HUDEP-2 (cell line): ENCODE measurements around the gene DEFB131B.
"Not testable (repeated sequence)": the region's sequence is repeated elsewhere in the genome, so short reads cannot be mapped to it uniquely, and the experiment has no call there.

Experiments
- DNase-seq, 76 experiments: peaks; one replicate each; lab custom pipeline; 2025; ENCODE audit not compliant: unreplicated experiment in 76 of 76; lab: John Stamatoyannopoulos, UW

Gene DEFB131B

GRCh38 chr11:71910775-71911174 is 32.5 kb downstream of the DEFB131B start:
- not testable (repeated sequence) for DNase-seq

- DNase-seq: peak in 1 of 76 experiments; percentile 5
Measured at GRCh38 chr11:71911321-71911985, 33.2 kb downstream of the DEFB131B start.

- not testable (repeated sequence) for DNase-seq
Measured at GRCh38 chr11:71911986-71912340, 33.7 kb downstream of the DEFB131B start.

DNA sequence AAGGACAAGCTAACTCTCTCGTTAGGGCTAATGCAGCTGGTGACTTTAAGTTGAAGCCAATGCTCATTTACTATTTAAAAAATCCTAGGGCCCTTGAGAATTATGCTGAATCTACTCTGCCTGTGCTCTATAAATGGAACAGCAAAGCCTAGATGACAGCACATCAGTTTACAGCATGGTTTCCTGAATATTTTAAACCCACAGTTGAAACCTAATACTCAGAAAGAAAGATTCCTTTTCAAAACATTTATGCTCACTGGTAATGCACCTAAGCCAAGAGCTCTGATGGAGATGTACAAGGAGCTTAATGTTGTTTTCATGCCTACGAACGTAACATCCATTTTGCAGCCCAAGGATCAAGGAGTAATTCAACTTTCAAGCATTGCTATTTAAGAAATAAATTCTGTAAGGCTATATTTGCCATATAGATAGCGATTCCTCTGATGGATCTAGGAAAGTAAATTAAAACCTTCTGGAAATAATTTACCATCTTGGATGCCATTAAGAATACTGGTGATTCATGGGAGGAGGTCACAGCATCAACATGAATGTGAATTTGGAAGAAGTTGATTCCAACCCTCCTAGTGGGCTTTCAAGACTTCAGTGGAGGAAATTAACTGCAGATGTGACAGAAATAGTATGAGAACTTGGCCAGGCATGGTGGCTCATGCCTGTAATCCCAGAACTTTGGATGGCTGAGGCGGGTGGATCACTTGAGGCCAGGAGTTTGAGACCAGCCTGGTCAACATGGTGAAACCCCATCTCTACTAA is 35.7 kb downstream of the DEFB131B start:
- no peak for DNase-seq

DNA sequence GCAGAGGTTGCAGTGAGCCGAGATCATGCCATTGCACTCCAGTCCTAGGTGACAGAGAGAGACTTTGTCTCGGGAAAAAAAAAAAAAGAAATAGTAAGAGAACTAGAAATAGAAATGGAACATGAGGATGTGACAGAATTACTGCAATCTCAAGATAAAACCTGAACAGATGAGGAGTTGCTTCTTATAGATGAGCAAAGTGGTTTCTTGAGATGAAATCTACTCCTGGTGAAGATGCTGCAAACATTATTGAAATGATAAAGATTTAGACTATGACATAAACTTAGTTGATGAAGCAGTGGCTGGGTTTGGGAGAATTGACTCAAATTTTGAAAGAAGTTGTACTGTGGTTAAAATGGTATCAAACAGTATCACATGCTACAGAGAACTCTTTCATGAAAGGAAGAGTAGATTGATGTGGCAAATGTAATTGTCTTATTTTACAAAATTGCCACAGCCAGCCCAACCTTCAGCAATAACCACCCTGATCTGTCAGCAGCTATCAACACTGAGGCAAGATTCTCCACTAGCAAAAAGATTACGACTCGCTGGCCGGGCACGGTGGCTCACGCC is 36.5 kb downstream of the DEFB131B start:
- no peak for DNase-seq

DNA sequence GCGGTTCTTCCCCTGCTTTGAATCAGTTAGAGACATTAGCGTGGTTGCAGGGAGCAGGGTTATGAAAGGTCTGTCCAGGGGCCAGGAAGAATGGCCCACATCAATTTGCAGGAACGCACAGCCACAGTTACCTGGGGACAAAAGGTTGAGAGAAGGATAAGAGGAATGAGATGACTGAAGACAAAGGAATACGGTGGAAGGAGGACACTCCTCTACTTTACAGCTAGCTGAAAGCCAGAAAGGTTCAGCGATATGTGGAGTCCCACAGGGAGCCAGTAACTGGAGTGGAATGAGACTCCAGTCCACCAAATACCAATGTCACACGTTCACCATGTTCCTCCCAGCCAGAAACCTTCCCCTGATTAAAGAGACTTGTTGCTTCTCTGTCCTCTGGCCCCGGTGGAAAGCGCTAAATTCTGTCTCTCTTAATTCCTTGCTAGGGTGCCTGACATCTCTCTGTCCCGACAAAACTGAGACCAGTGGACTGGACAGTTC is 39.4 kb downstream of the DEFB131B start:
- DNase-seq: no peak

DNA sequence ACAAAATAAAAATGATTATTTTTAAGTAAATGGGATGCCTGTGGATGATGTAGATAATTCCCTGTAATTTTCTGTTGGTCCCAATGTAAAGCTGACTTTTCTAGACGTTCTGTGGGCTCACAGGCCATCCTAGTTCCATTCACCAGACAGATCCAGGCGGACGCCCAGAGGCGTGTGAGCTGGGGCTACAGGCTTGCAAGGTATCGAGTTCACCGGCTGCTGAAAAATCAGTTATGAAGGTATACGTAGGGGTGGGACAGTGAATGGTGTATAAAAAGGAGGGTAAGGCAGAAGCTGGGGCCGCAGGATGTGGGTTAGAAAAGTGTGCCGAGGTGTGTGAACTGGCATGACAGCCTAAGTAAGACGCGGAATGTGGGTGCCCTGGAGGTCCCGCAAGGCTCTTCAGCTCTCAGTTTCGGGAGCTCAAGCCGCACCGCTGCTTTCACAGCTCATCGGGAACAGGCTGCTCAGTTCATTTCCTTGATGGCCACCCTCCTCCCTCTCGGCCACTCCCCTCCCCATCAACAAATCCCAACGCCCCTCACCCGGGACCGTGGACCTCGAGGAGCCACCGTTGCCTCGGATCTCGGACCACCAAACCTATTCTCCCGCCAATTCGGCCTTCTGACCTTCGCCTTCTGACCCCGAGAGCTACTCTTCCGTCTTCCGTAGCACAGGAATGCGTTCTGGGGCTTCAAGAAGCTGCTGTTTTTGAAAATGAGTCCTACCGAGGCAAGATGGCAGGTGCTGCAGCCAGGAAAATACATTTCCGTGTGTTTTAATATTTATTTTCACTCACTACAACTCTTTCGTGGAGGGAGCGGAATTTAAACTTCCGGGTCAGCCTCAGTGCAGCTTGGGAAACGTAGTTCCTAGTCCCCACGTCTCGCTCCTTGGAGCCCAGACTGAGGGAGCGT is 49.8 kb downstream of the DEFB131B start, which contains the start of gene XNDC1N:
Gene XNDC1N, minus strand, starts transcription at position 775 of the 917 bp plus-strand sequence. CDS start 5,241 bp downstream, outside the sequence.
- peak in 67 of 76 experiments; percentile 30 to 92 (median 78) for DNase-seq

- peak; percentile 15 to 98 (median 94) for DNase-seq
Measured at GRCh38 chr11:71928737-71929443, 50.6 kb downstream of the DEFB131B start, which contains the start of gene RNF121. Gene RNF121, plus strand, starts transcription at chr11:71929046. Its CDS starts 16 bp downstream, at chr11:71929062.

DNA sequence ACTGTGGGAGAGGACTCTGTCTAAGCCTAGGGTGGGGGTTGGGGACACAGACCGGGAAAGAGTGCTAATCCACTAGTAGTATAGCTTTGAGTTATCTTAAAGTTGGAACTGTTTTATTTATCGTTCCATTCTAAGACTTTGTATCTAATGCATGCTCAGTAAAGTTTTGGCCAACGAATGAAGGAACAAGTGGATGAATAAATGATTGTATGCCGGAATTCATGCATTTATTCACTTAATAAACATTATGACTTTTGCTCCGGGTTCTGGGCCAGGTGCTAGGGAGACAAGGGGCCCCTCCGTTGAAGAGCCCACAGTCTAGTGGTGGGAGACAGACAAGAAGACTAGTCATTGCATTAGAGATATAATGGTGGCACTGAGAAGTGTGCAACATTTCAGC is 51.2 kb downstream of the DEFB131B start:
- DNase-seq: no peak

- DNase-seq: no peak
Measured at GRCh38 chr11:71930556-71931244, 52.4 kb downstream of the DEFB131B start.

GRCh38 chr11:71931245-71931602 is 53.0 kb downstream of the DEFB131B start:
- DNase-seq: no peak

DNA sequence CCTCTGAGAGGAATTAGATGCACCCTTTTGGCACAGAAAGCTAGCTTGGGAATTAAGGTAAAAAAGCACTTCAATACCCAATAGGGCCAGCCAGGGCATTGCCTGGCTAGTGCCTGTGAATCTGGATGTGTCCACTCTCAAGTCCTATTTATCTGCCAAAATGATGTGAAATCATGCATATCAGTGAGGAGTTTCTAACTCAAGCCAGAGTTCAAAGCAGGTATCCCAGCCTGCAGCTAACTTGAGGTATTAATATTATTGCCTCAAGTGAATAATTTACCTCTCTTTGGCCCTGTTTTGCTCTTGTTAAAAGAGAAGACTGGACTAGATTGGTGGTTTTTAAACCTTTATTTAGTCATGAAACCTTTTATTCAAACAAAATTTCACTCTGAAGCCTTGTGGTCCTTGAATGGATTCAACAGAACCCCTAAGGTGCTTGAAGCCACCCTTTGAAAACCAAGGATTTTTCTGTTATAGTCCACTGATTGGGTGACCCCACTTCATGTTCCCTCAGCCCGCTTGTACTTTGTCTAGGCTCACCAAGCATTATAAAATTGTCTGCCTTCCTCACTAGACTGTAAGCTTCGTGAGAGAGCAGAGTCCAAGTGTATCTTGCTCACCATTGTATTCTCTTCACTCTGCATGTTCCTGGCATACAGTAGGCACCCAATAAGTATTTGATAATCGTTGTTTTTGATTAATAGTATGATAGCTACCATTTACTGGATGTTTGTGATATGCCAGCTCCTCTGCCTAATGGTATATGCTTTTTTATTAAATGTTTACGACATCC is 55.1 kb downstream of the DEFB131B start:
- no peak for DNase-seq
